NT2/D1 (cell line): ENCODE measurements around the gene LIF.

Experiments
- SUZ12 ChIP-seq: IDR thresholded peaks from 2 replicates; pipeline ENCODE4 v1.6.1; 2011; ENCODE audit not compliant: insufficient read length, insufficient read depth; ENCODE audit errors: extremely low read depth
- YY1 ChIP-seq: IDR thresholded peaks from 2 replicates; pipeline ENCODE4 v1.6.1; 2011; ENCODE audit not compliant: insufficient read length, insufficient read depth
- ZNF274 ChIP-seq: IDR thresholded peaks from 2 replicates; pipeline ENCODE4 v1.6.1; 2011; ENCODE audit warnings: mild to moderate bottlenecking, low read depth, low read length

- no peak for TF ChIP-seq ZNF274
- TF ChIP-seq SUZ12: no peak
- no peak for TF ChIP-seq YY1
Measured at GRCh38 chr22:30293026-30293425, 46.5 kb upstream of the LIF start.
